DOHH2 (cell line): ENCODE measurements around the gene GAS2.

Experiments
- H3F3A ChIP-seq: fragments of 200-600 bp; sonication (generic), shearing (Covaris generic); 2 replicates; pipeline ENCODE4 v1.6.0; 2016; ENCODE audit warnings: antibody characterized with exemption, mild to moderate bottlenecking; ENCODE audit not compliant: control insufficient read depth, insufficient read depth
- H3K27ac ChIP-seq: fragments of 200-600 bp; sonication (generic); 2 replicates; pipeline ENCODE4 v1.5.1; 2014; ENCODE audit warnings: low read depth, mild to moderate bottlenecking, low read length, moderate library complexity
- H3K27me3 ChIP-seq: fragments of 200-600 bp; sonication (generic); 2 replicates; pipeline ENCODE4 v1.6.1; 2014; ENCODE audit warnings: mild to moderate bottlenecking, low read length, mixed read lengths; ENCODE audit not compliant: control insufficient read depth
- H3K36me3 ChIP-seq: fragments of 200-600 bp; sonication (generic); 2 replicates; pipeline ENCODE4 v1.6.1; 2014; ENCODE audit warnings: mild to moderate bottlenecking, low read length, moderate library complexity, mixed read lengths; ENCODE audit not compliant: control insufficient read depth
- H3K4me1 ChIP-seq: fragments of 200-600 bp; sonication (generic); 2 replicates; pipeline ENCODE4 v1.6.1; 2014; ENCODE audit warnings: mild to moderate bottlenecking, low read length, mixed read lengths; ENCODE audit not compliant: control insufficient read depth
- H3K4me2 ChIP-seq: fragments of 200-600 bp; sonication (generic); 2 replicates; pipeline ENCODE4 v1.6.0; 2014; ENCODE audit warnings: mild to moderate bottlenecking, low read length, moderate library complexity
- H3K4me3 ChIP-seq: fragments of 200-600 bp; sonication (generic); 2 replicates; pipeline ENCODE4 v1.5.1; 2014; ENCODE audit warnings: mild to moderate bottlenecking, low read length, mixed read lengths
- H3K79me2 ChIP-seq: fragments of 200-600 bp; sonication (generic); 2 replicates; pipeline ENCODE4 v1.6.1; 2014; ENCODE audit warnings: mild to moderate bottlenecking, low read length, mixed read lengths; ENCODE audit not compliant: control insufficient read depth
- H3K9me2 ChIP-seq: fragments of 200-600 bp; sonication (generic); replicated peaks from 2 replicates; pipeline ENCODE4 v1.6.1; 2014; ENCODE audit warnings: mild to moderate bottlenecking, low read length, mixed read lengths; ENCODE audit not compliant: control insufficient read depth
- H3K9me3 ChIP-seq: fragments of 200-600 bp; sonication (generic); 2 replicates; pipeline ENCODE4 v1.6.1; 2014; ENCODE audit warnings: antibody characterized with exemption, low read length, mixed read lengths; ENCODE audit not compliant: control insufficient read depth, insufficient read depth
- H4K20me1 ChIP-seq: fragments of 200-600 bp; sonication (generic); 2 replicates; pipeline ENCODE4 v1.6.0; 2014; ENCODE audit warnings: low read depth, mild to moderate bottlenecking, antibody characterized with exemption, low read length, moderate library complexity; ENCODE audit not compliant: control insufficient read depth, insufficient read depth
- CTCF ChIP-seq: fragments of 200-600 bp; sonication (generic); IDR thresholded peaks from one replicate; pipeline ENCODE4 v1.5.1; 2014; ENCODE audit warnings: antibody characterized with exemption, mild to moderate bottlenecking, low read depth, low read length; ENCODE audit not compliant: poor library complexity, severe bottlenecking
- EZH2phosphoT487 ChIP-seq: fragments of 200-600 bp; sonication (generic); IDR thresholded peaks from 2 replicates; pipeline ENCODE4 v1.6.1; 2017; ENCODE audit warnings: borderline replicate concordance, mild to moderate bottlenecking, antibody characterized with exemption, low read length, moderate library complexity, mixed read lengths

The GAS2 gene

GRCh38 chr11:22742157-22742613 lies 75.8 kb downstream of the GAS2 start:
- Histone ChIP-seq H3F3A (no peaks in the 10 kb centered on the region), H3K4me2 (no peak overlapping the region), H3K9me2 (no peaks in the 10 kb centered on the region), H3K27me3 (no peaks in the 10 kb centered on the region), H3K4me1 (no peaks in the 10 kb centered on the region), H3K79me2 (no peaks in the 10 kb centered on the region), H3K9me3 (no peaks in the 10 kb centered on the region), H3K4me3 (no peak overlapping the region), H3K36me3 (no peaks in the 10 kb centered on the region), H4K20me1 (no peaks in the 10 kb centered on the region), H3K27ac (no peak overlapping the region)
- TF ChIP-seq EZH2phosphoT487 (no peak), CTCF (no peak)

GRCh38 chr11:22749536-22749935 lies 83.1 kb downstream of the GAS2 start:
- TF ChIP-seq CTCF (no peak), EZH2phosphoT487 (no peak)
- Histone ChIP-seq H3K27me3 (no peaks in the 10 kb centered on the region), H3K4me1 (no peaks in the 10 kb centered on the region), H3K27ac (no peak overlapping the region), H3K4me3 (no peak overlapping the region), H3F3A (no peaks in the 10 kb centered on the region), H3K36me3 (no peaks in the 10 kb centered on the region), H4K20me1 (no peaks in the 10 kb centered on the region), H3K4me2 (no peak overlapping the region), H3K79me2 (no peaks in the 10 kb centered on the region), H3K9me3 (no peaks in the 10 kb centered on the region), H3K9me2 (no peaks in the 10 kb centered on the region)

GRCh38 chr11:22752908-22753310 lies 86.5 kb downstream of the GAS2 start:
- Histone ChIP-seq H3K79me2 (no peaks in the 10 kb centered on the region), H3K36me3 (no peaks in the 10 kb centered on the region), H4K20me1 (no peaks in the 10 kb centered on the region), H3K27me3 (no peaks in the 10 kb centered on the region), H3F3A (no peaks in the 10 kb centered on the region), H3K4me2 (no peak overlapping the region), H3K27ac (no peak overlapping the region), H3K9me3 (no peaks in the 10 kb centered on the region), H3K9me2 (no peaks in the 10 kb centered on the region), H3K4me3 (no peak overlapping the region), H3K4me1 (no peaks in the 10 kb centered on the region)
- TF ChIP-seq CTCF (no peak), EZH2phosphoT487 (no peak)

GRCh38 chr11:22753416-22753815 lies 87.0 kb downstream of the GAS2 start:
- H3K27me3 ChIP-seq, result no peaks in the 10 kb centered on the region
- H3K4me2 ChIP-seq, result no peak overlapping the region
- no peaks in the 10 kb centered on the region for H4K20me1 ChIP-seq
- H3K9me2 ChIP-seq, result no peaks in the 10 kb centered on the region
- no peaks in the 10 kb centered on the region for H3F3A ChIP-seq
- no peak overlapping the region for H3K27ac ChIP-seq
- H3K79me2 ChIP-seq, result no peaks in the 10 kb centered on the region
- TF ChIP-seq EZH2phosphoT487, result no peak
- no peak for TF ChIP-seq CTCF
- no peaks in the 10 kb centered on the region for H3K4me1 ChIP-seq
- no peaks in the 10 kb centered on the region for H3K36me3 ChIP-seq
- H3K4me3 ChIP-seq, result no peak overlapping the region
- no peaks in the 10 kb centered on the region for H3K9me3 ChIP-seq
